Adrenal gland (tissue), 12 donors: ENCODE measurements around the gene SBF2. TPM values are rescaled to one million over a fixed set of nuclear protein-coding genes. Genes with fewer than 3 reads are reported as not detected.

Source experiments
- DNase-seq, 7 donors: peaks; one replicate each; pipeline ENCODE4 v3.0.0-alpha.2; 2019 to 2020
- H3K27ac ChIP-seq, 5 donors: fragments of 200-600 bp; sonication (generic) in 4 of 5; 1 replicate in 3 of 5; 2 replicates in 2 of 5; pipeline versions ENCODE4 v1.5.1 to v1.8.0; 2016 to 2020; ENCODE audit warnings: mild to moderate bottlenecking in 1 of 5
- H3K27me3 ChIP-seq: fragments of 200-600 bp; 2 replicates; pipeline ENCODE4 v1.8.0; 2021
- H3K36me3 ChIP-seq, 2 donors: fragments of 200-600 bp; replicated peaks in 1 of 2; 1 replicate in 1 of 2; 2 replicates in 1 of 2; pipeline versions ENCODE4 v1.5.1 to v1.8.0; 2018 to 2022
- H3K4me1 ChIP-seq, 2 donors: fragments of 200-600 bp; replicated peaks in 1 of 2; 1 replicate in 1 of 2; 2 replicates in 1 of 2; pipeline versions ENCODE4 v1.5.1 to v1.8.0; 2018 to 2021
- H3K4me3 ChIP-seq, 4 donors: fragments of 200-600 bp; sonication (generic) in 3 of 4; one replicate each; pipeline ENCODE4 v1.5.1; 2016 to 2018
- H3K9me3 ChIP-seq, 3 donors: fragments of 200-600 bp; sonication (generic) in 1 of 3; replicated peaks in 1 of 3; 1 replicate in 2 of 3; 2 replicates in 1 of 3; pipeline versions ENCODE4 v1.5.1 to v1.8.0; 2016 to 2021
- POLR2A ChIP-seq, 2 donors: fragments of 450-650 bp; IDR thresholded peaks; one replicate each; pipeline ENCODE4 v1.6.1; 2017; ENCODE audit warnings: antibody characterized with exemption in 2 of 2, mild to moderate bottlenecking in 2 of 2, moderate library complexity in 1 of 2
- WGBS, 4 donors: extraction: QIAGEN DNeasy Blood & Tissue Kit in 2 of 4; methylation state at CpG; one replicate each; pipeline versions ENCODE4 v1.1.5 to v1.1.7; 2013 to 2017; 5-methylcytosine and 5-hydroxymethylcytosine counted together
- intact Hi-C, 2 donors: fragments of 100-400 bp; cut with DNase I; formaldehyde crosslinking; loops; one replicate each; pipeline versions ENCODE4 v1.14.1 to v1.15.0; 2022 to 2023
- polyA plus RNA-seq, 3 donors: library from polyadenylated mRNA; stranded (reverse); fragments of 200-250 nt in 2 of 3; fragments of 350-450 nt in 1 of 3; fragmentation: Illumina TruSeq in 1 of 3; extraction: RNeasy Lipid Tissue Mini Kit (QIAGEN cat#74804) in 1 of 3; gene quantifications; one replicate each; pipeline ENCODE4 v1.2.3, GENCODE V29; 2013 to 2014
- total RNA-seq, 9 donors: library from RNA; depleted of rRNA in 4 of 9; stranded (reverse); fragments of >200 nt in 4 of 9; fragments of 120-200 nt in 1 of 9; fragmentation: NEBNext Ultra II Directional in 1 of 9; extraction: Animal tissue kit (Norgen Biotek cat#: 25700) in 1 of 9; gene quantifications; one replicate each; pipeline versions ENCODE4 v1.1.0 to v1.2.4, GENCODE V29; 2013 to 2023
- TF ChIP-seq, protein P1 (sequence below), 6 experiments: fragments of 450-650 bp in 4 of 6; fragments of 200-600 bp in 2 of 6; sonication (generic) in 1 of 6; IDR thresholded peaks; 1 replicate in 5 of 6; 2 replicates in 1 of 6; pipeline versions ENCODE4 v1.5.1 to v1.8.0; 2016 to 2021; ENCODE audit warnings: antibody characterized with exemption in 6 of 6, mild to moderate bottlenecking in 2 of 6, moderate library complexity in 1 of 6
- donor health status: healthy with polysubstance abuse.
- donor health status: Bipolar disorder and iron deficiency.
- donor health status: DM: yes; HTN: yes; CAD: no.
- donor health status: DM: no; HTN: no; CAD: no.
- donor health status: DM: no; HTN: no; CAD: no.
- donor health status: DM: yes; HTN: yes; CAD: no.

The SBF2 gene
- total and polyA plus RNA-seq, 12 donors = 12.5 to 66.7 (median 38.0) TPM

- peaks cover 0 to 18% of the 10 kb centered on the region in 2 donors for H3K36me3 ChIP-seq
- 41 to 72% (median 44%) methylated on average over 3 of the region's 3 CpGs for WGBS, 4 donors
- TF ChIP-seq, protein P1, sequence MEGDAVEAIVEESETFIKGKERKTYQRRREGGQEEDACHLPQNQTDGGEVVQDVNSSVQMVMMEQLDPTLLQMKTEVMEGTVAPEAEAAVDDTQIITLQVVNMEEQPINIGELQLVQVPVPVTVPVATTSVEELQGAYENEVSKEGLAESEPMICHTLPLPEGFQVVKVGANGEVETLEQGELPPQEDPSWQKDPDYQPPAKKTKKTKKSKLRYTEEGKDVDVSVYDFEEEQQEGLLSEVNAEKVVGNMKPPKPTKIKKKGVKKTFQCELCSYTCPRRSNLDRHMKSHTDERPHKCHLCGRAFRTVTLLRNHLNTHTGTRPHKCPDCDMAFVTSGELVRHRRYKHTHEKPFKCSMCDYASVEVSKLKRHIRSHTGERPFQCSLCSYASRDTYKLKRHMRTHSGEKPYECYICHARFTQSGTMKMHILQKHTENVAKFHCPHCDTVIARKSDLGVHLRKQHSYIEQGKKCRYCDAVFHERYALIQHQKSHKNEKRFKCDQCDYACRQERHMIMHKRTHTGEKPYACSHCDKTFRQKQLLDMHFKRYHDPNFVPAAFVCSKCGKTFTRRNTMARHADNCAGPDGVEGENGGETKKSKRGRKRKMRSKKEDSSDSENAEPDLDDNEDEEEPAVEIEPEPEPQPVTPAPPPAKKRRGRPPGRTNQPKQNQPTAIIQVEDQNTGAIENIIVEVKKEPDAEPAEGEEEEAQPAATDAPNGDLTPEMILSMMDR (IDR thresholded peaks at IDR 0.05) = no peak
- TF ChIP-seq POLR2A (IDR thresholded peaks at IDR 0.05) = no peak
Measured at GRCh38 chr11:9738116-9738515, 555.9 kb downstream of the SBF2 start.

GRCh38 chr11:9736365-9736764 is 557.7 kb downstream of the SBF2 start:
- Histone ChIP-seq H3K27me3 (no peaks in the 10 kb centered on the region), H3K36me3 (peaks cover 0 to 25% of the 10 kb centered on the region in 2 donors), H3K4me3 (no peak overlapping the region), H3K4me1 (no peaks in the 10 kb centered on the region), H3K27ac (no peak overlapping the region), H3K9me3 (no peaks in the 10 kb centered on the region)
- no peak for TF ChIP-seq POLR2A (IDR thresholded peaks at IDR 0.05)
- TF ChIP-seq, protein P1 (IDR thresholded peaks at IDR 0.05) = no peak
- no peak for DNase-seq
- intact Hi-C loops = no loop called here
- WGBS, 4 donors = 95 to 98% (median 97%) methylated on average over 2 of the region's 2 CpGs

More at GRCh38 chr11:9738116-9738515, 555.9 kb downstream of the SBF2 start:
- intact Hi-C loops = no loop called here
- H3K27me3 ChIP-seq = no peaks in the 10 kb centered on the region
- no peaks in the 10 kb centered on the region for H3K9me3 ChIP-seq
- peak overlapping the region in 1 of 5 donors; percentile 19 for H3K27ac ChIP-seq
- H3K4me3 ChIP-seq = no peak overlapping the region
- no peaks in the 10 kb centered on the region for H3K4me1 ChIP-seq
- peak in 5 of 7 donors; percentile 28 to 50 (median 38) for DNase-seq

GRCh38 chr11:9735919-9736318 is 558.1 kb downstream of the SBF2 start:
- H3K4me1 ChIP-seq = no peaks in the 10 kb centered on the region
- no peak overlapping the region for H3K4me3 ChIP-seq
- TF ChIP-seq, protein P1 (IDR thresholded peaks at IDR 0.05) = no peak
- TF ChIP-seq POLR2A (IDR thresholded peaks at IDR 0.05) = no peak
- no peak overlapping the region for H3K27ac ChIP-seq
- intact Hi-C loops = no loop called here
- no peak for DNase-seq
- H3K9me3 ChIP-seq = no peaks in the 10 kb centered on the region
- WGBS, 4 donors = 93 to 97% (median 96%) methylated on average over 2 of the region's 2 CpGs
- H3K36me3 ChIP-seq = peaks cover 0 to 21% of the 10 kb centered on the region in 2 donors
- no peaks in the 10 kb centered on the region for H3K27me3 ChIP-seq

DNA sequence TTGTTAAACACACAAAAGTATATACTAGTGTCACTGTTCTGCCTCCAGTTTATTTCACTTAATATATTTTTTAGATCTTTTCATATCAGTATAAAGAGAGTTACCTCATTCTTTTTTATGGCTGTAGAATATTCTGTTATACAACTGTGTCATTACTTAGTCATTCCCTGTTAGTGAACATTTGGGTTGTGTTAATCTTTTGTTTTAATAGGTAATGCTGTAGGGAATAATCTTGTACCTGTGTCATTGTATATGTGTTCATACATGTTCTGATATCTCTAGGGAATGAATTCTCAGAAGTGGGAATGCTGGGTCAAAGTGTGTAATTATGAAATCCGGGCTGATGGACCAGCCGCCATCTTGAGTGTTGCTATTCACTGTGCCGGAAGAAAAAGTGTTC is 558.8 kb downstream of the SBF2 start:
- Histone ChIP-seq H3K27ac (no peak overlapping the region), H3K9me3 (no peaks in the 10 kb centered on the region), H3K4me1 (no peaks in the 10 kb centered on the region), H3K27me3 (no peaks in the 10 kb centered on the region), H3K36me3 (peaks cover 0 to 14% of the 10 kb centered on the region in 2 donors), H3K4me3 (no peak overlapping the region)
- TF ChIP-seq, protein P1 (IDR thresholded peaks at IDR 0.05) = no peak
- no peak for TF ChIP-seq POLR2A (IDR thresholded peaks at IDR 0.05)
- DNase-seq = no peak
- 88 to 100% (median 97%) methylated on average over 3 of the region's 3 CpGs for WGBS, 4 donors
- intact Hi-C loops = no loop called here
